Activated naive CD4-positive, alpha-beta T cell treated with anti-CD3 and anti-CD28 coated beads, Interleukin-2, amount 50 U/mL, for 72 hours (primary cell): Measurements from ENCODE around the gene WNT7B. TPM values are rescaled to one million over a fixed set of nuclear protein-coding genes. Genes with fewer than 3 reads are reported as not detected.

Experiments used
- ATAC-seq, 2 donors: fragments of 150-1000 bp; cut with Tn5 transposase; 2 replicates each; pipeline ENCODE4 v1.10.0; 2021; ENCODE audit warnings: mild to moderate bottlenecking in 2 of 2, moderate library complexity in 2 of 2
- DNase-seq, 2 donors: peaks; one replicate each; pipeline ENCODE4 v3.0.0; 2021 to 2022; ENCODE audit warnings: low spot score in 2 of 2
- H3K27ac Mint-ChIP-seq, 2 donors: one replicate each; pipeline ENCODE4 v1.8.0; 2022; ENCODE audit warnings: mild to moderate bottlenecking in 2 of 2, mixed read lengths in 2 of 2
- H3K36me3 Mint-ChIP-seq, 2 donors: one replicate each; pipeline ENCODE4 v1.8.0; 2022; ENCODE audit warnings: mixed read lengths in 2 of 2
- H3K9me3 Mint-ChIP-seq, 2 donors: one replicate each; pipeline ENCODE4 v1.8.0; 2022; ENCODE audit warnings: mixed read lengths in 2 of 2
- total RNA-seq, 2 donors: library from RNA; stranded (reverse); gene quantifications; one replicate each; pipeline ENCODE4 v1.2.3, GENCODE V29; 2022

WNT7B gene
- total RNA-seq, 2 donors from 2014 or later = 0.05 TPM; not detected in 1

DNA sequence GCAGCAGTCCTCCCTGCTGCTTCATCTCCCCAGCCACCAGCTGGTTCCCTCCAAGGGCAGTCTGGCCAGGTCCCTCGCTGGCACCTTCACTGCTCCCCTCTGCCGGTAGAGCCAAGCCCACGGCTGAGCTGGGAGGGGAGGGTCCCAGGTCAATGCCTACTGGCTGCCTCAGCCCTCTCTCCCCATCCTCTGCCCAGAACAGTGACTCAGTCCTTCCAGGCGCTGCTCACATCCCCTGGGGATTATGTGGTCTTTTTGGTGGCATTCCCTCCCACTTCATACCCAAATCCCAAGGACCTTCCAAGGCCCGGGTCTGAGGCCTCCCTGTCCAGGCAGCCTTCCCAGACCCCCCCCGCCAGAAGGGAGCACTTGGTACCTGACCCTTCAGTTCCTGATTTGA, 44.9 kb downstream of the WNT7B start:
- no peak overlapping the region for H3K27ac Mint-ChIP-seq
- no peak for ATAC-seq
- H3K36me3 Mint-ChIP-seq = no peaks in the 10 kb centered on the region
- no peaks in the 10 kb centered on the region for H3K9me3 Mint-ChIP-seq
- DNase-seq = no peak

GRCh38 chr22:45931042-45931441, 45.9 kb downstream of the WNT7B start:
- H3K36me3 Mint-ChIP-seq = no peaks in the 10 kb centered on the region
- H3K27ac Mint-ChIP-seq = no peak overlapping the region
- DNase-seq (no peak), ATAC-seq (no peak)
- no peaks in the 10 kb centered on the region for H3K9me3 Mint-ChIP-seq

GRCh38 chr22:45930324-45930723, 46.6 kb downstream of the WNT7B start:
- H3K36me3 Mint-ChIP-seq = no peaks in the 10 kb centered on the region
- no peaks in the 10 kb centered on the region for H3K9me3 Mint-ChIP-seq
- DNase-seq (no peak), ATAC-seq (no peak)
- H3K27ac Mint-ChIP-seq = no peak overlapping the region

- no peak overlapping the region for H3K27ac Mint-ChIP-seq
- H3K36me3 Mint-ChIP-seq = no peaks in the 10 kb centered on the region
- H3K9me3 Mint-ChIP-seq = no peaks in the 10 kb centered on the region
- DNase-seq (no peak), ATAC-seq (no peak)
Measured at GRCh38 chr22:45929649-45930048, 47.3 kb downstream of the WNT7B start.

DNA sequence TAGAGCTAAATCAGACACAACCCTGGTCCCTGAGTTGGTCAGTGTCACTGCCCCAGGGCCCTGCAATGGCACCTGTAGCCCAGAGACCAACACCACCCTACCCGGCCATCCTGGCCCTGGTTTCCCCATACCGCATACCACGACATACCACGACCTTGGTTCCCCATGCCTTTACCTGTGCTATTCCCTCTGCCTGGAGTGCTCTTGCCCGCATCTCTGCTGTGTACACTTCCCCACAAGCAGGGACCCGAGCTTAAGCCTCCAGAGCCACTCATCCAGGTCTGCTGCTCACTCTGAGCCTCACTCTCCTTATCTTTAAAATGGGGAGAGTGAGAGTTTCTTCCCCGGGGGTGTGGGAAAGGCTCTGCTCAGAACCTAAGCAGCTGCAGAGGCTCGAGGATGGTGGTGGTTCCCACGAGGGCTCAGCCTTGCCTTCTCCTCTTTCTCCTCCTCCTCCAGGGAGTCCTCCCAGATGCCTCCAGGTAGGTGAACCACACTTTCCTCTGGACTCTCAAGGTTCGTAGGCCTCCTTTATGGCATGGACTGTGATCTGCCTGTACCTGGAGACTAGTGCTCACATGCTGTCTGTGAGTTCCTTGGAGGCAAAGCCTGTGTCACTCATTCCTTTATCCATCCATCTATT, 48.1 kb downstream of the WNT7B start:
- peak overlapping the region in 1 of 2 donors; percentile 16 for H3K27ac Mint-ChIP-seq
- no peaks in the 10 kb centered on the region for H3K36me3 Mint-ChIP-seq
- no peak for DNase-seq
- no peaks in the 10 kb centered on the region for H3K9me3 Mint-ChIP-seq
- no peak for ATAC-seq

GRCh38 chr22:45927059-45927458, 49.9 kb downstream of the WNT7B start:
- ATAC-seq = no peak
- H3K27ac Mint-ChIP-seq = no peak overlapping the region
- no peaks in the 10 kb centered on the region for H3K9me3 Mint-ChIP-seq
- H3K36me3 Mint-ChIP-seq = no peaks in the 10 kb centered on the region
- DNase-seq = no peak

DNA sequence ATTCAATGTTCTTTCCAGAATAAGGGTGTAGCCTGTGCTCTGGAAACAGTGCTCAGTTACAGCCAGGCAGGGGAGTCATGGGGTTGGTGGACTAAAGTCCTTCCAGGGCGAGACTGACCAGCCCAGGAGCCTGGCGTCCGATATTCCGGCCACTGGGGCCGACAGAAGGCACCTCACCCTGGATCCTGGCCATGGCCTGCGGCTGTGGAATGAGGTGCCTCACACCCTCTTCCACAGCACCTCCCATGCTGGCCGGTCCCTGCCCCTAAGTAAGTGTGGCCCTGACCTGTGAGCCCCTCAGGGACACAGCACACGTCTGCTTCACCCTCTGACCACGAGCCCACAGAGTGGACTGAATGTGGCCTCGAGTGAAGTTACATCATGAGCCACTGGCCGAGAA, 50.5 kb downstream of the WNT7B start:
- no peak overlapping the region for H3K27ac Mint-ChIP-seq
- no peak for DNase-seq
- H3K9me3 Mint-ChIP-seq = no peaks in the 10 kb centered on the region
- no peak for ATAC-seq
- H3K36me3 Mint-ChIP-seq = no peaks in the 10 kb centered on the region

DNA sequence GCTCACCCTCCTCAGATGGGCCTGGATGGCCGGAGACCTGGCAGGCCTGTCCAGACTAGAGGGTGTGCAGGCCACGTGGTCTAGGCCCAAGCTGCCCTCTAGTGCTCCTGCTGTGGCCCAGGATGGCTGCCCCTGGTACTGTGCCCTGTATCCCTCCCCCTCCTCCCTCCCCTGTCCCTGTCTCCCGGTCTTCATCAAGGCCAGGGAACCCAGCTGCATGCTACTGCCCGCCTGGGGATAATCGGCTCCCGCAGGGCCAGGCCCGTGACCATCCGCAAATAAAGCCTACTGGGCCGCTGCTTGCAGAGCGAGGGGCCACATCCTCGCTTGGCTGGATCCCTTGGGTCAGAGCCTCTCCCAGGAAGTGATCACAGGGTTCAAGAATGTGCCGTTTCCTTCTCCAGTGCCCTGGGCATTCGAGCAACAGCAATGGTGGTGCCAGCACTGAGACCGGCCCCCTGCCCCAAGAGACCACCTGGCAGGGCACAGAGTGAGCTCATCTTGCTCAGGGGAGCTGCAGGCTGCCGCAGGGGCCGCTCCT, 51.1 kb downstream of the WNT7B start:
- Mint-ChIP-seq H3K9me3 (no peaks in the 10 kb centered on the region), H3K27ac (no peak overlapping the region), H3K36me3 (no peaks in the 10 kb centered on the region)
- DNase-seq = no peak
- no peak for ATAC-seq

- no peak for ATAC-seq
- H3K9me3 Mint-ChIP-seq = no peaks in the 10 kb centered on the region
- H3K27ac Mint-ChIP-seq = no peak overlapping the region
- no peak for DNase-seq
- H3K36me3 Mint-ChIP-seq = no peaks in the 10 kb centered on the region
Measured at GRCh38 chr22:45923835-45924234, 53.1 kb downstream of the WNT7B start.

GRCh38 chr22:45923212-45923611, 53.8 kb downstream of the WNT7B start:
- H3K27ac Mint-ChIP-seq = no peak overlapping the region
- ATAC-seq = no peak
- no peaks in the 10 kb centered on the region for H3K9me3 Mint-ChIP-seq
- DNase-seq = no peak
- no peaks in the 10 kb centered on the region for H3K36me3 Mint-ChIP-seq

- ATAC-seq (no peak), DNase-seq (no peak)
- no peaks in the 10 kb centered on the region for H3K36me3 Mint-ChIP-seq
- H3K9me3 Mint-ChIP-seq = no peaks in the 10 kb centered on the region
- H3K27ac Mint-ChIP-seq = no peak overlapping the region
Measured at GRCh38 chr22:45922661-45923060, 54.3 kb downstream of the WNT7B start.

DNA sequence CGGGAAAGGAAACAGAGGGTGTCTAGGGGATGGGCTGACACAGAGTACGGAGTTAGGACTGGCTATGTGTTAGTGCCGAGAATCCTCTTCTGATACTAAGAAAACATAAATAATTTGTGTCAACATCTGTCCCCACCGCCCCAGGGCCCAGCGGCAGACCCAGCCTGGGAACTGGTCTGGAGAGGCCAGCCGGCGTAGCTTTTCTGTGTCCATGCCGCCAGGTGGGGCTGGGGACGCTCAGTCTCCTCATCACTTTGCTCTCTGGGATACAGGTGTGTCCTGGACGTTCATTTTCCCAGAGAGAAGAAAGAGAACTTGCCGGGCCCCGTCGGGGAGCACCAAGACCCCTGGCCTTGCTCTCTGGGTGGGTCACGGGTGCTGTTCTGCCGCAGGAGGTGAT, 54.7 kb downstream of the WNT7B start:
- H3K36me3 Mint-ChIP-seq = no peaks in the 10 kb centered on the region
- no peaks in the 10 kb centered on the region for H3K9me3 Mint-ChIP-seq
- DNase-seq = no peak
- no peak for ATAC-seq
- H3K27ac Mint-ChIP-seq = no peak overlapping the region

DNA sequence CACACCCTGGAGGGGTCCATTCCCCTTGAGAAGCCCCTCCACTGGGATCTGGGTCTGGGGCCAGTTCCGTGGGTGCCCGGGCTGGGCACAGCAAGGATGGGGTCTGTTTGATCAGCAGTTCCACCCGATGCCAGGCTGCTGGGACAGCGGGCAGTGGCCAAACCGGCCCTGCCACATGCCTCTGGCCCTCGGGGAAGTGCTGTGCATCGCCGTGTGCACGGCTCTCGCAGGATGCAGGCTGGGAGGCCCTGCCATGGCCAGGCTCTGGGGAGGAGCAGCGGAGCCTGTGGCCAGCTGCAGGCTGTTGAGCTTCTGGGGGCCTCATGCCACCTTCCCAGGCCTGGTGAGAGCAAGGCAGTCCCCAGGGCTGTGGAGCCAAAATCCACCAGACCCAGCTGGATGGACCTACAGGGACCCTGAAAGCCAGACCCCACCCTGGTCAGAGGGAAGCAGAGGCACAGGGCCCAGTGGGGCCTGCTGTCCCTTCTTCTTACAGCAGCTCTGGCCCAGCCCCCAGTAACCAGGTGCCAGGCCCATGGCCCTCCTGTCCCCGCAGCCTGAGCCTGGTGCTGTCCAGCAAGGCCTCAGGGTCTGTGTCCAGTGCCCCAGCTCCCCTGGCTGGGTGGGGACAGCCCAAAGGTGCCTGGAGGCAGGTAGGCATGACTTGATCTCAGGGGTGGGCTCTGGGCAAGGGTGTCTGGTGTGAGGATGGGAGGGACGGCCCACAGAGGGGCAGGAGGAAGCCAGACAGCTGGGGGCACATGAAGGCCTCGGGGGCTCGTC, 57.3 kb downstream of the WNT7B start:
- Mint-ChIP-seq H3K36me3 (no peaks in the 10 kb centered on the region), H3K9me3 (no peaks in the 10 kb centered on the region), H3K27ac (no peak overlapping the region)
- no peak for ATAC-seq
- no peak for DNase-seq

DNA sequence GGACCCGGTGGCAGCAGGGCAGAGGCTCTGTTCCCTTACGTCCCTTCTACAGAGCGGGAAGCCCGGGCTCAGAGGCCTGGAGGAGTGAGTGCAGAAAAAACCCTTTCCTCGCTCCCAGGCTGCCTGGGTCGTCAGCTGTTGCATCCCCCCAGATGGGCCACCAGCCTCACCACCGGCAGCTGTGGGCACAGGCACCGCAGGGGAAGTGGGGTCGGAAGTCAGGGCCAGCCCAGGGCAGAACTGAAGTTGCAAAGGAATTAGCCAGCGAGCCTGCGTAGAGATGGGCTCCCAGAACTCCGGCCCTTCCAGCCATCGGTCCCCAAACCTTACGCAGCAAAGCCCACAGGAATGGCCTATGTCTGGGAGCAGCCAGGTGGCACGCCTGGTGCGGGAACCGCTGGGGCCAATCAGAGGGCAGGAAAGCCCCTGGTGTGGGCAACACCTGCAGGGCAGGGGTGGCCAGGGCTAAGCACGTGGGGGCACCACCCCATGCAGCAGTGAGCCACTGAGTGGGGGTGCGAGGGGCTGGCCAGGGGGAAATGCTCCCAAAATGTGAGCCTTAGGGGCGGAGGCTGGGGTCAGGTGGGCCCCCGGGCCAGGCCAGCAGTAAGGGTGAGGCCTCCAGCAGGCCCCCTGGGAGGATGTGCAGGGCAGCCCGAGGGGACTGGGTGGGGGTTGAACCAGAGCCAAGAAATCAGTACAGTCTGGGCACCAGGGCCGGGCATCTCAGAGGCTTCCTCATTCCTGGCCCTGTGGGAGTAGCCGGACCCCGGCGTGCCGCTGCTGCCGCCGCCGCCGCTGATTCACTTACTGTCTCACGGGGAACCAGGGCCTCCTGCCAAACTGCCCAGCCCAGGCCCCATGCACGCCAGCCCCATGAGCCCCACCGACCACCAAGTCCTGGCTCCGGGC, 58.2 kb downstream of the WNT7B start:
- no peak for ATAC-seq
- H3K36me3 Mint-ChIP-seq = no peaks in the 10 kb centered on the region
- H3K9me3 Mint-ChIP-seq = peaks cover 5 to 6% of the 10 kb centered on the region in 2 donors
- no peak overlapping the region for H3K27ac Mint-ChIP-seq
- no peak for DNase-seq

DNA sequence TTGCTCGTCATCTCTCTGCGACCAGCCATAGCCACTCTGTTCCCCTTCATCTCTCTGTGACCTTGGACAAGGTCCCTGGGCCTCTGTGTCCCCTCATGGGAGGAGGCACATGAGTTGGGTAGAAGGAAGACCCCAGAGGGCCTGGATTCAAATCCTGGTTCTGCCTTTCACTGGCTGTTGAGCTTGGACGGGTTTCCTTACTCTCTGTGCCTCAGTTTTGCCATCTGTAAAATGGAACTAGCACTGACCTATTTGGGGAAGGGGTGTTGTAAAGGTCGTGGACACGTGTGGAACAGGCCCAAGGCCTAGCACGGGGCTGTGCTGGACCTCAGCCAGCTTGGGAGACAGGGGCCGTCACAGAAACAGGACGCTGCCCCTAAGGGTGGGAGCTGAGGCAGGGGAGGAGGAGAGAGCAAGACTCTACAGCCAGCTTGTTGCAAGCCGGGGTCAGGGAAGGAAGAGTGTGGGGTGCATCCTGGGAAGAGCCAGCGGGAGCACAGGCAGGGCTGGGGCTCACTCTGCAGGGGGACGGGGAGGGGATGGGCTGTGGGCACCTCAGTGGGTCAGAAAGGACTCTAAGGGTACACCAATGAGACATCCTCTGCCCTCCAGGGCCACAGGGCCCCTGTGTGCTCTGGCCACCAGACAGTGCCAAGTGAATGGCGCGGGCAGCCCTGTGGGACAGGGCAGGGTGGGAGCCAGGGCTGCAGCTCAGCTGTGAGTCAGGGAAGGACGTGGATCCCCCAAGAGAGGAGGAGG, 59.1 kb downstream of the WNT7B start:
- DNase-seq = no peak
- Mint-ChIP-seq H3K36me3 (no peaks in the 10 kb centered on the region), H3K9me3 (peaks cover 5 to 6% of the 10 kb centered on the region in 2 donors)

GRCh38 chr22:45917146-45917545, 59.8 kb downstream of the WNT7B start:
- H3K9me3 Mint-ChIP-seq = peaks cover 5 to 6% of the 10 kb centered on the region in 2 donors

More for the DNA sequence above, 59.1 kb downstream of the WNT7B start:
- no peak for ATAC-seq
- H3K27ac Mint-ChIP-seq = no peak overlapping the region

More at GRCh38 chr22:45917146-45917545, 59.8 kb downstream of the WNT7B start:
- DNase-seq (no peak), ATAC-seq (no peak)
- H3K27ac Mint-ChIP-seq = no peak overlapping the region
- no peaks in the 10 kb centered on the region for H3K36me3 Mint-ChIP-seq
